DMS153 (cell line): Measurements from ENCODE around the gene OBSCN.

Source experiments
- DNase-seq: peaks from one replicate; lab custom pipeline; 2025; lab: John Stamatoyannopoulos, UW

OBSCN gene

GRCh38 chr1:228289239-228289849 is 81.5 kb downstream of the OBSCN start:
- DNase-seq = no peak

GRCh38 chr1:228289996-228290881 is 82.4 kb downstream of the OBSCN start:
- no peak for DNase-seq

GRCh38 chr1:228291906-228292608 is 84.2 kb downstream of the OBSCN start:
- no peak for DNase-seq

GRCh38 chr1:228292609-228292911 is 84.7 kb downstream of the OBSCN start:
- DNase-seq = no peak

GRCh38 chr1:228293393-228293792 is 85.5 kb downstream of the OBSCN start:
- DNase-seq = no peak

GRCh38 chr1:228293816-228294500 is 86.1 kb downstream of the OBSCN start:
- DNase-seq = no peak

- DNase-seq = no peak
Measured at GRCh38 chr1:228294717-228295116, 86.9 kb downstream of the OBSCN start.

GRCh38 chr1:228295201-228295600 is 87.4 kb downstream of the OBSCN start:
- no peak for DNase-seq

GRCh38 chr1:228295981-228296380 is 88.1 kb downstream of the OBSCN start:
- no peak for DNase-seq

GRCh38 chr1:228297242-228297641 is 89.4 kb downstream of the OBSCN start:
- no peak for DNase-seq

- DNase-seq = no peak
Measured at GRCh38 chr1:228297822-228298221, 90.0 kb downstream of the OBSCN start.

GRCh38 chr1:228298471-228298870 is 90.6 kb downstream of the OBSCN start:
- no peak for DNase-seq

- DNase-seq = no peak
Measured at GRCh38 chr1:228299211-228299610, 91.4 kb downstream of the OBSCN start.

GRCh38 chr1:228299901-228300300 is 92.1 kb downstream of the OBSCN start:
- DNase-seq = no peak

- no peak for DNase-seq
Measured at GRCh38 chr1:228302086-228302485, 94.2 kb downstream of the OBSCN start.

GRCh38 chr1:228303596-228303995 is 95.8 kb downstream of the OBSCN start:
- no peak for DNase-seq

- DNase-seq = no peak
Measured at GRCh38 chr1:228304225-228304624, 96.4 kb downstream of the OBSCN start.

- DNase-seq = no peak
Measured at GRCh38 chr1:228304766-228305395, 97.0 kb downstream of the OBSCN start.

- no peak for DNase-seq
Measured at GRCh38 chr1:228305721-228306152, 97.9 kb downstream of the OBSCN start.

GRCh38 chr1:228306275-228307217 is 98.7 kb downstream of the OBSCN start:
- no peak for DNase-seq
